GM13976 (cell line): Measurements from ENCODE around the gene KLF13.

Source experiments
- DNase-seq: peaks from one replicate; pipeline ENCODE4 v3.0.0; 2012; ENCODE audit warnings: low spot score
- CTCF ChIP-seq: IDR thresholded peaks from 2 replicates; pipeline ENCODE4 v1.5.1; 2012; ENCODE audit warnings: borderline replicate concordance, mild to moderate bottlenecking; ENCODE audit not compliant: insufficient read depth; ENCODE audit errors: extremely low read depth, missing control alignments, control extremely low read depth
- in situ Hi-C: fragments of 300-500 bp; cut with MboI; formaldehyde crosslinking; loops from one replicate; pipeline ENCODE4 v1.12.0; 2022; ENCODE audit warnings: low sequenced_read_pairs, mixed read lengths, inconsistent platforms; ENCODE audit not compliant: unreplicated experiment

Gene KLF13

GRCh38 chr15:31327669-31328427, 1.2 kb downstream of the KLF13 start:
- TF ChIP-seq CTCF, result no peak
- DNase-seq, result peak; percentile 67
- in situ Hi-C loops, result loop anchor here (10.0 kb wide), 2 partner anchors 63 to 93 kb away; no protein-coding TSS in a partner anchor

- TF ChIP-seq CTCF, result no peak
- DNase-seq, result peak; percentile 73
- in situ Hi-C loops, result loop anchor here (10.0 kb wide), 2 partner anchors 64 to 94 kb away; no protein-coding TSS in a partner anchor
Measured at GRCh38 chr15:31328428-31328968, 1.9 kb downstream of the KLF13 start.

- in situ Hi-C loops, result loop anchor here (10.0 kb wide), 2 partner anchors 64 to 94 kb away; no protein-coding TSS in a partner anchor
- TF ChIP-seq CTCF, result no peak
- DNase-seq, result peak; percentile 59
Measured at GRCh38 chr15:31328969-31329639, 2.5 kb downstream of the KLF13 start.

- in situ Hi-C loops, result loop anchor here (10.0 kb wide), 2 partner anchors 65 to 95 kb away; no protein-coding TSS in a partner anchor
- no peak for DNase-seq
- no peak for TF ChIP-seq CTCF
Measured at GRCh38 chr15:31329640-31330010, 3.0 kb downstream of the KLF13 start.

- TF ChIP-seq CTCF, result no peak
- in situ Hi-C loops, result no loop called here
- no peak for DNase-seq
Measured at GRCh38 chr15:31330111-31330785, 3.6 kb downstream of the KLF13 start.

- no peak for TF ChIP-seq CTCF
- no peak for DNase-seq
- in situ Hi-C loops, result no loop called here
Measured at GRCh38 chr15:31330836-31331235, 4.2 kb downstream of the KLF13 start.
